HUES48 (cell line): ENCODE data around the gene IQSEC3.

Experiments
- H3K27ac ChIP-seq: one replicate; pipeline ENCODE4 v1.7.0; 2013; ENCODE audit warnings: low read depth, low read length, inconsistent platforms
- H3K27me3 ChIP-seq: 2 replicates; pipeline ENCODE4 v1.6.1; 2013; ENCODE audit warnings: mild to moderate bottlenecking, low read length; ENCODE audit not compliant: control insufficient read depth, insufficient read depth
- H3K36me3 ChIP-seq: 2 replicates; pipeline ENCODE4 v1.6.1; 2013; ENCODE audit warnings: low read length; ENCODE audit not compliant: control insufficient read depth, insufficient read depth
- H3K4me1 ChIP-seq: 2 replicates; pipeline ENCODE4 v1.6.1; 2013; ENCODE audit warnings: mild to moderate bottlenecking, low read length; ENCODE audit not compliant: control insufficient read depth, insufficient read depth
- H3K4me3 ChIP-seq: 2 replicates; pipeline ENCODE4 v1.5.1; 2013; ENCODE audit warnings: mild to moderate bottlenecking, low read depth, low read length
- H3K9ac ChIP-seq: 2 replicates; pipeline ENCODE4 v1.6.1; 2013; ENCODE audit warnings: mild to moderate bottlenecking, low read depth, low read length, moderate library complexity
- H3K9me3 ChIP-seq: 2 replicates; pipeline ENCODE4 v1.6.1; 2013; ENCODE audit warnings: low read length; ENCODE audit not compliant: control insufficient read depth, insufficient read depth

IQSEC3 gene

DNA sequence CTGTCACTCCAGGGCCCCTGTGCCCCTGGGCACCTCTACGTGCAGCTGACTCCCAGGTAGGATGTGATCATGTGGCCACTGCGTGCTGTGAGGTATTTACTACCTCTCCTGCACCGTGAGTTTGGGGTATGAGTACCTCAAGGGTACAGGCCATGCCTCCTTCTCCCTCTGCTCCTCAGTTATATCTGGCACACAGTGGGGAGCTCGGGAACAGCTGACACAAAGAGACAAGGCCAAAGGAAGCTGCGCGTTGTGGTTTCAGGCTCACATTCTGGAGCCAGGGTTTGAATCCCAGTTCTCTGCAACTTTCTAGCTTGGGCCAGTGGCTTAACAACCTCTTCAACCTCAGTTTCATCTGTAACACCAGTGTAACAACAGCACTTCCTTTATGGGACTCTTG lies 155.2 kb downstream of the IQSEC3 start:
- no peaks in the 10 kb centered on the region for H3K4me1 ChIP-seq
- H3K9ac ChIP-seq, result no peak overlapping the region
- H3K4me3 ChIP-seq, result no peak overlapping the region
- H3K36me3 ChIP-seq, result no peaks in the 10 kb centered on the region
- no peaks in the 10 kb centered on the region for H3K27me3 ChIP-seq
- no peaks in the 10 kb centered on the region for H3K9me3 ChIP-seq
- no peak overlapping the region for H3K27ac ChIP-seq

DNA sequence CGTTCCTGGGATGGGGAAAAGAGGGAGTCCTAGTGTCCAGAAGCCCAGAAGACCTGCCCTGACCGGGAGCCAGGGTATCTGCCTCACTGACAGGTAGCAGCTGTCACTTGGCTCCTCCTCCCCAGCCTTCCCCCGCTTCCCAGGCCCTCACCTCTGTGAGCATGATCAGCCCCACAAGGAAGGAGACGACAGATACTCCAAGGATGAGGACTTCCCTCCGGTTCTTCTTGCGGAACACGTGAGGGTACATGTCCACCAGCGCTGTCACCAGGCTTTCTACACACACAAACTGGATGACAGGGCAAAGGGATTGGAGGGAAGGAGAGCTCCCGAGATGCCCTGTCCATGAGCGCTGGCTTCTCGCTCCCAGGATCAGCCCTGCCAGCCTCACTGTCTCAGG lies 157.3 kb downstream of the IQSEC3 start:
- Histone ChIP-seq H3K4me1 (no peaks in the 10 kb centered on the region), H3K27ac (no peak overlapping the region), H3K4me3 (no peak overlapping the region), H3K36me3 (no peaks in the 10 kb centered on the region), H3K9me3 (no peaks in the 10 kb centered on the region), H3K9ac (no peak overlapping the region), H3K27me3 (no peaks in the 10 kb centered on the region)

DNA sequence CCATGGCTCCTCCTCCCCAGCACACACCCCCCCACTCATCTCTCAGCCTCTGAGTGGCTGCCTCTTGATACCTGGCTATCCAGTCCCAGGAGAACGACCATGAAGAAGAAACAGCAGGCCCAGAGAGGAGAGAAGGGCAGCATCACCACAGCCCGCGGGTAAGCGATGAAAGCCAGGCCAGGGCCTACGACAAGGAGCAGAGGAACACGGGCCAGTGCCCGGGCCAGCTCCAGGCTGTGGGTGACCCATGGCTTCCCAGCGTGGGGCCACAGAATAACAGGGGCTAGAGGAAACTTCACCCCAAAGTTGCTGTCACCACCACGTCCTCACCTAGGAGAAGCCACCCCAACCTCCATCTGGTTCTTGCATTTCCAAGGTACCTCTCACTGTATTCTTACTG lies 157.8 kb downstream of the IQSEC3 start:
- Histone ChIP-seq H3K4me1 (no peaks in the 10 kb centered on the region), H3K4me3 (no peak overlapping the region), H3K36me3 (no peaks in the 10 kb centered on the region), H3K9me3 (no peaks in the 10 kb centered on the region), H3K27ac (no peak overlapping the region), H3K9ac (no peak overlapping the region), H3K27me3 (no peaks in the 10 kb centered on the region)

DNA sequence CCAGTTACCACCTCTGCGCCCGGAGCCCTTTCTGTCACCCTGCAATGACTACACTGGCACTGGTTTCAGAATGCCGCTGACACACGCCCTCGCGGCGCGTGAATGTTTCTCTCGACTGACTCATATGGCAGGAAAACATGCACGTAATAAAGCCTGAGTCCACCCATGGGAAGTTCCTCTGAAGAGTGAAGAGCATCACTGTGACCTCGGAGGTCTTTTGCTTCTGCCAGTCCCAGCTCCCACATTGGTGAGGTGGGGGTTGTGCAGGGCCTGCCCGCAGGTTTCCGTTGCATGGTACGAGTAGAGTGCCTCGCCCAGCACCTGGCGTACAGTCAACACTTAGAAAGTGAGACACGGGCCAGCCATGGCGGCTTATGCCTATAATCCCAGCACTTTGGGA lies 158.4 kb downstream of the IQSEC3 start:
- Histone ChIP-seq H3K4me3 (no peak overlapping the region), H3K9me3 (no peaks in the 10 kb centered on the region), H3K36me3 (no peaks in the 10 kb centered on the region), H3K27ac (no peak overlapping the region), H3K4me1 (no peaks in the 10 kb centered on the region), H3K9ac (no peak overlapping the region), H3K27me3 (no peaks in the 10 kb centered on the region)

DNA sequence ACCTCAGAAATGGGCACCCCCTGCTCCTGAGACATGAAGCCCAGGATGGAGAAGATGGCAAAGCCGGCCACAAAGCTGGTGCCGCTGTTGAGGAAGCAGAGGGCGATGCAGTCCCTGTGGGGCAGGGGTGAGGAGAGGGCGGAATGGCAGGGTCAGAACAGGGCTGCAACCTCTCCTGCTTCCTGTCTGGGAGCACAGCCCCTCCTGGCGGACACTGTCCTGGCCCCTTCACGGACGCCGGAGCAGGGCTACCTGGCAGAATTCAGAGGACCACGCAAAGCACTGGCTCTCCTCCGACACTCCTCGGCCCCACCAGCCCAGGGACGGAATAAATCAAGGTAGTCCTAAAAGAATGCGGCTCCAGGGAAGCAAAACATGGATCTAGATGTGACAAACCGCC lies 159.8 kb downstream of the IQSEC3 start:
- H3K27me3 ChIP-seq, result no peaks in the 10 kb centered on the region
- no peak overlapping the region for H3K9ac ChIP-seq

DNA sequence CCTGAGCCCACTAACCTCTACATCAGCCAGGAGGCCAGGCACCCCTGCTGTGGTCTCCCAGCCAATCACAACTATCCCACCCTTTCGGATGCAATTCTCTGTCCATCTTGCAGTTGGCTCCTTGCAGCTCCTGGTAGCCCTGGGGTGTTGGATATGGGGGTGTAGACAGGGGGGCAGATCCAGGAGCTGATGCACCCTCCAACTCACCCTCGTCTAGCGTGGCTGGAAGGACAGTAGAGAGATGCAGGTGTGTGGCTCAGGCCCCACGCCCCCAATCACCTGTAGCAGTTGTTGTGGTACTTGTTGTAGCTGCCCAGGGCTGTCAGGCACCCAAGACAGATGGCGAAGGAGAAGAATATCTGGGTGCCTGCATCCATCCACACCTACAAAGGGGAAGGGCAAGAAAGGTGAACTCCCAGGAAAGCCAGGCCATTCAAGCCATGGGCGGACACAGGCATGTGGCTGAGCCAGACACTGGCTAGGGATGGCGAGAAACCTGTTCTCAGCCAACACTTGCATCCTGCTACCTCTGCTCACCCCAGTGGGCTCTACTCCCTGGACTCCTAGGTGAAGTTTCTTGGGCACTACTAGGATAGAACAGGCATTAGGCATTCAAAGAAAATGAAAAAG lies 160.8 kb downstream of the IQSEC3 start:
- Histone ChIP-seq H3K4me3 (no peak overlapping the region), H3K36me3 (no peaks in the 10 kb centered on the region), H3K27ac (no peak overlapping the region), H3K4me1 (peaks cover 5% of the 10 kb centered on the region), H3K9me3 (no peaks in the 10 kb centered on the region), H3K9ac (no peak overlapping the region), H3K27me3 (no peaks in the 10 kb centered on the region)

More for the DNA sequence above, 159.8 kb downstream of the IQSEC3 start:
- peaks cover 5% of the 10 kb centered on the region for H3K4me1 ChIP-seq
- H3K9me3 ChIP-seq, result no peaks in the 10 kb centered on the region
- H3K4me3 ChIP-seq, result no peak overlapping the region
- no peak overlapping the region for H3K27ac ChIP-seq
- no peaks in the 10 kb centered on the region for H3K36me3 ChIP-seq
